GM23338 (cell line): ENCODE data around the gene TJAP1. TPM values are rescaled to one million over a fixed set of nuclear protein-coding genes. Genes with fewer than 3 reads are reported as not detected.
A peak's percentile ranks its signal among the peaks of the same experiment; 100 is the strongest.

Experiments used
- ATAC-seq: fragments of 200-7000 bp; cut with Tn5 transposase; 3 replicates; pipeline ENCODE4 v1.9.1; 2020
- DNase-seq: peaks from one replicate; pipeline ENCODE4 v3.0.0-alpha.2; 2015; ENCODE audit warnings: low spot score
- H2AFZ ChIP-seq: fragments of 200-600 bp; sonication (generic); 2 replicates; pipeline ENCODE4 v1.8.0; 2016; ENCODE audit warnings: antibody characterized with exemption, mild to moderate bottlenecking, moderate library complexity
- H3F3A ChIP-seq: fragments of 200-600 bp; sonication (generic); replicated peaks from 2 replicates; pipeline ENCODE4 v1.8.0; 2017; ENCODE audit warnings: antibody characterized with exemption, mixed run types, low read depth
- H3K27ac ChIP-seq: fragments of 200-600 bp; sonication (generic); 2 replicates; pipeline ENCODE4 v1.6.1; 2016; ENCODE audit warnings: low read depth
- H3K27me3 ChIP-seq: fragments of 200-600 bp; sonication (generic); 2 replicates; pipeline ENCODE4 v1.8.0; 2016; ENCODE audit warnings: mild to moderate bottlenecking, mixed run types, moderate library complexity; ENCODE audit not compliant: insufficient read depth
- H3K36me3 ChIP-seq: fragments of 200-600 bp; sonication (generic); 2 replicates; pipeline ENCODE4 v1.8.0; 2016; ENCODE audit warnings: mild to moderate bottlenecking; ENCODE audit not compliant: insufficient read depth
- H3K4me1 ChIP-seq: fragments of 200-600 bp; sonication (generic); 2 replicates; pipeline ENCODE4 v1.8.0; 2016; ENCODE audit warnings: mild to moderate bottlenecking, moderate library complexity; ENCODE audit not compliant: insufficient read depth
- H3K4me2 ChIP-seq: fragments of 200-600 bp; sonication (generic); 2 replicates; pipeline ENCODE4 v1.7.1; 2017; ENCODE audit warnings: mixed run types
- H3K4me3 ChIP-seq: fragments of 200-600 bp; sonication (generic); 2 replicates; pipeline ENCODE4 v1.6.1; 2016; ENCODE audit warnings: mixed run types
- H3K79me2 ChIP-seq: fragments of 200-600 bp; sonication (generic); replicated peaks from 2 replicates; pipeline ENCODE4 v1.8.0; 2017; ENCODE audit warnings: mild to moderate bottlenecking; ENCODE audit not compliant: insufficient read depth
- H3K9me2 ChIP-seq: fragments of 200-600 bp; sonication (generic); 2 replicates; pipeline ENCODE4 v1.8.0; 2017; ENCODE audit not compliant: insufficient read depth
- H4K20me1 ChIP-seq: fragments of 200-600 bp; sonication (generic); replicated peaks from 2 replicates; pipeline ENCODE4 v1.8.0; 2017; ENCODE audit warnings: mild to moderate bottlenecking; ENCODE audit not compliant: insufficient read depth
- H3K27ac Mint-ChIP-seq: 2 replicates; pipeline ENCODE4 v1.8.0; 2020; ENCODE audit warnings: inconsistent platforms, mild to moderate bottlenecking, moderate library complexity, mixed read lengths
- H3K27me3 Mint-ChIP-seq: 3 replicates; pipeline ENCODE4 v1.8.0; 2022; ENCODE audit warnings: low read depth, mild to moderate bottlenecking, moderate library complexity, mixed read lengths, inconsistent platforms; ENCODE audit not compliant: insufficient read depth, poor library complexity
- H3K36me3 Mint-ChIP-seq: 3 replicates; pipeline ENCODE4 v1.8.0; 2021; ENCODE audit warnings: low read depth, mild to moderate bottlenecking, inconsistent platforms, moderate library complexity, mixed read lengths
- H3K4me1 Mint-ChIP-seq: 3 replicates; pipeline ENCODE4 v1.8.0; 2020; ENCODE audit warnings: mild to moderate bottlenecking, inconsistent platforms, mixed read lengths
- H3K4me3 Mint-ChIP-seq: 3 replicates; pipeline ENCODE4 v1.8.0; 2021; ENCODE audit warnings: moderate library complexity, mild to moderate bottlenecking, inconsistent platforms, mixed read lengths
- H3K9me3 Mint-ChIP-seq: 3 replicates; pipeline ENCODE4 v1.8.0; 2020; ENCODE audit warnings: moderate library complexity, mild to moderate bottlenecking, inconsistent platforms, mixed read lengths
- CREB1 ChIP-seq: fragments of 250-450 bp; sonication (Bioruptor Pico); IDR thresholded peaks from 2 replicates; pipeline ENCODE4 v1.5.0; 2020; ENCODE audit warnings: low read depth, mild to moderate bottlenecking, moderate library complexity
- JUNB ChIP-seq: IDR thresholded peaks from one replicate; pipeline ENCODE4 v1.6.1; 2016; ENCODE audit warnings: antibody characterized with exemption; ENCODE audit not compliant: unreplicated experiment
- POLR2AphosphoS5 ChIP-seq: IDR thresholded peaks from 2 replicates; pipeline ENCODE4 v1.6.1; 2016; ENCODE audit warnings: antibody characterized with exemption, low read depth
- polyA plus RNA-seq: library from polyadenylated mRNA; unstranded; fragments of >200 nt; fragmentation: Nextera tagmentation; extraction: Ambion mirVana; gene quantifications from 2 replicates; pipeline ENCODE4 v1.2.1, GENCODE V29; 2016
- total RNA-seq: library from RNA; depleted of rRNA; stranded (reverse); fragments of >200 nt; shearing (Covaris generic); gene quantifications from 2 replicates; pipeline ENCODE4 v1.2.3, GENCODE V29; 2014
- TF ChIP-seq, protein P1 (sequence below), 2 experiments: fragments of 200-600 bp in 1 of 2; sonication (generic) in 1 of 2; conservative IDR thresholded peaks; 2 replicates each; pipeline versions ENCODE4 v1.5.1 to v1.6.1; 2016 to 2017; ENCODE audit warnings: antibody characterized with exemption in 2 of 2, low read depth in 2 of 2, mild to moderate bottlenecking in 2 of 2, moderate library complexity in 1 of 2
- TF ChIP-seq, protein P2 (sequence below): fragments of 250-450 bp; sonication (Bioruptor Pico); IDR thresholded peaks from 2 replicates; pipeline ENCODE4 v1.5.0; 2020; ENCODE audit warnings: mild to moderate bottlenecking, moderate library complexity
- TF ChIP-seq, protein P3 (sequence below): IDR thresholded peaks from one replicate; pipeline ENCODE4 v1.6.1; 2018; ENCODE audit warnings: antibody characterized with exemption; ENCODE audit not compliant: unreplicated experiment

TJAP1 gene
- total and polyA plus RNA-seq, 2 experiments from 2014 or later = 17.6 to 34.3 TPM

DNA sequence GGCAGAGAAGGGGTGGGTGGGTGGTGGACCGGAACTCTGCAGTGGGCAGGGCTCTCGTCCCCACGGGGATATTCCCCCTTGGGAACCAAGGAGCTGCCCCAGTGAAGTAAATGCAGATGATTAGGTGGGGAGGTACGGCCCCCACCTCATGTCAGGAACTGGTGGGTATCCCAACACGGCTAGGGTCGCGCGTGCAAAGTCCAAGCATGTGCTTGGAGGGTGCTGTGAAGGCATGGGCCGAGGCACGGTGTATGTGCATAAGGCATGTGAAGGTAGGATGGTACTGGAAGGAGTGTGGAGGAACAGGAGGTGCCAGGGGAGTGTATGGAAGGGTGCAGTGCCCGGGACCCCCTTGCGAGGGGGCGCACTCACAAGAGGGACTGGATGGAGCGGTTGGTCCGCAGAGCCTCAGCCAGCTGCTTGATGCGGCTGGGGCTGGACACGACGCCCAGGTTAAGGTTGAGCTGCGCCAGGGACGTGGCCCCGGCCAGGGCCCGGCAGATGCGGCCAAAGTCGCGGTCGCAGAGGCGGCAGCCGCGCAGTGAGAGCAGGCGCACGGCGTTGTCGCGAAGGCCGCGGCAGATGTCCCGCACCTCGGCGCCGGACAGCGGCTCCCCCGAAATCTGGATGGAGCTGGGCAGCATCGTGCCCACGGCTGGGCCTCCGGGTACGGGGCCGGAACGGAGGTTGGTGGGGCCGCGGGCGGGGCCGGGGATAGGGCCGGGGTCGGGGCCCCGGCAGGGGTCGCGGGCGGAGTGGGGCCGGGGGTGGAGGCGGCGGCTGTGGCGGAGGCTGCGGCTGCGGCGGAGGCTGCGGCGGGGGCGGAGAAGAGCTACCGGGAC, 32.0 kb downstream of the TJAP1 start (continued):
- TF ChIP-seq, protein P1, sequence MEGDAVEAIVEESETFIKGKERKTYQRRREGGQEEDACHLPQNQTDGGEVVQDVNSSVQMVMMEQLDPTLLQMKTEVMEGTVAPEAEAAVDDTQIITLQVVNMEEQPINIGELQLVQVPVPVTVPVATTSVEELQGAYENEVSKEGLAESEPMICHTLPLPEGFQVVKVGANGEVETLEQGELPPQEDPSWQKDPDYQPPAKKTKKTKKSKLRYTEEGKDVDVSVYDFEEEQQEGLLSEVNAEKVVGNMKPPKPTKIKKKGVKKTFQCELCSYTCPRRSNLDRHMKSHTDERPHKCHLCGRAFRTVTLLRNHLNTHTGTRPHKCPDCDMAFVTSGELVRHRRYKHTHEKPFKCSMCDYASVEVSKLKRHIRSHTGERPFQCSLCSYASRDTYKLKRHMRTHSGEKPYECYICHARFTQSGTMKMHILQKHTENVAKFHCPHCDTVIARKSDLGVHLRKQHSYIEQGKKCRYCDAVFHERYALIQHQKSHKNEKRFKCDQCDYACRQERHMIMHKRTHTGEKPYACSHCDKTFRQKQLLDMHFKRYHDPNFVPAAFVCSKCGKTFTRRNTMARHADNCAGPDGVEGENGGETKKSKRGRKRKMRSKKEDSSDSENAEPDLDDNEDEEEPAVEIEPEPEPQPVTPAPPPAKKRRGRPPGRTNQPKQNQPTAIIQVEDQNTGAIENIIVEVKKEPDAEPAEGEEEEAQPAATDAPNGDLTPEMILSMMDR (conservative IDR thresholded peaks at IDR 0.05; ENCODE audit: low read depth in 2 of 2) = peak in 1 of 2 experiments; percentile 37; a peak in 3 of 4 replicates

DNA sequence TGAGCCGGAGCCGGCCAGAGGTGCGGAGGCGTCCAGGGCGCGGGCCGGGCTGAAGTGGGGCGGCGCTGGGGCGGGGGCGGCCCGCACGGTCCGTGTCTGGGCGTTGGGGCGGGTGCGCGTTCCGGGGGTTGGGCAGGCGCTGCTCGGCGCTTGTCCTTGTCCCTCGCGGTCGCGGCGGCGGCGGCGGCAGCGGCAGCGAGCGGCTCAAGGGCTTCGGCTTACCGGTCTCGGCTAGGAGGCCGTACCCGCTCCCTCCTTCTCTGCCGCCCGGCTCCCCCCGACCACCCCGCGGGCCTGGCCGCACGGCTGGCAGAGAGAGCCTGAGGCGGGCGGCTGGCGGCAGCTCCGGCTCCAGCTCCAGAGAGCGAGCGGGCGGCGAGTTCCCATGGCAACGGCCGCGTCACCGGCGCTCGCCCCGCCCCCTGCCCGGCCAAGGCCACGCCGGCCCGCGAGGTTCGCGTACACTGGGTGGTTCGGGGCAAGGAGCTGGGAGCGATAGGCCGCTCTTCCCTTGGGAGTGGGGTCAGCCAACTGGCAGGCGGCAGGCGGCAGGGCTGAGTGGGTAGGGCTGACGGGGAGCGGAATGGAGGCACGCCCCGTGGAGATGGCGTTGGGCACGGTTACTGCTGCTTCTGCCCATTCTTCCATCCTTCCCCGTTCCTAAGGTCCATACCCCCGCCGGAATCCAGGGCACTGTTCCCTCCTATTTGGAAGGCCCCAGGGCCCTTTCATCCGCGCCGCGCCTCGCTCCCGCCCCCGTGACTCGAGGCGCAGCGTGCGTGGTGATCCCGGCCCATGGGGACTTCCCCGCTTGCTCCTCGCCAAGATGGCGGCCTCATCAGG, 32.8 kb downstream of the TJAP1 start, which contains the start of gene LRRC73:
Gene LRRC73, minus strand, starts transcription at position 363 of the 843 bp plus-strand sequence. CDS start 561 bp downstream, outside the sequence.
- DNase-seq (peak; percentile 82), ATAC-seq (peak; percentile 67)
- Mint-ChIP-seq H3K27me3 (peaks cover 39% of the 10 kb centered on the region), H3K4me1 (peaks cover 36% of the 10 kb centered on the region), H3K9me3 (peaks cover 3% of the 10 kb centered on the region; the same call in 2 of the 3 replicates), H3K36me3 (peaks cover 40% of the 10 kb centered on the region), H3K27ac (0 out of 2 replicates have a peak within 1 kb of the TSS, but pooled peaks have one; percentile 62), H3K4me3 (peak within 1 kb of the TSS; percentile 79)
- Histone ChIP-seq H3F3A (peaks cover 22% of the 10 kb centered on the region), H3K27me3 (peaks cover 26% of the 10 kb centered on the region), H3K4me1 (peaks cover 12% of the 10 kb centered on the region; the same call in 1 of the 2 replicates), H3K79me2 (peaks cover 10% of the 10 kb centered on the region), H3K27ac (peak within 1 kb of the TSS; percentile 55; the same call in 1 of the 2 replicates), H2AFZ (peak within 1 kb of the TSS; percentile 76), H3K36me3 (peaks cover 22% of the 10 kb centered on the region), H4K20me1 (peaks cover 3% of the 10 kb centered on the region), H3K9me2 (no peaks in the 10 kb centered on the region), H3K4me3 (peak within 1 kb of the TSS; percentile 81), H3K4me2 (peak within 1 kb of the TSS; percentile 95)
- TF ChIP-seq, protein P1 (conservative IDR thresholded peaks at IDR 0.05; ENCODE audit: low read depth in 2 of 2) = no peak
- TF ChIP-seq JUNB (no peak), POLR2AphosphoS5 (no peak; the same call in 1 of the 2 replicates), CREB1 (peak; percentile 88)
- TF ChIP-seq, protein P2, sequence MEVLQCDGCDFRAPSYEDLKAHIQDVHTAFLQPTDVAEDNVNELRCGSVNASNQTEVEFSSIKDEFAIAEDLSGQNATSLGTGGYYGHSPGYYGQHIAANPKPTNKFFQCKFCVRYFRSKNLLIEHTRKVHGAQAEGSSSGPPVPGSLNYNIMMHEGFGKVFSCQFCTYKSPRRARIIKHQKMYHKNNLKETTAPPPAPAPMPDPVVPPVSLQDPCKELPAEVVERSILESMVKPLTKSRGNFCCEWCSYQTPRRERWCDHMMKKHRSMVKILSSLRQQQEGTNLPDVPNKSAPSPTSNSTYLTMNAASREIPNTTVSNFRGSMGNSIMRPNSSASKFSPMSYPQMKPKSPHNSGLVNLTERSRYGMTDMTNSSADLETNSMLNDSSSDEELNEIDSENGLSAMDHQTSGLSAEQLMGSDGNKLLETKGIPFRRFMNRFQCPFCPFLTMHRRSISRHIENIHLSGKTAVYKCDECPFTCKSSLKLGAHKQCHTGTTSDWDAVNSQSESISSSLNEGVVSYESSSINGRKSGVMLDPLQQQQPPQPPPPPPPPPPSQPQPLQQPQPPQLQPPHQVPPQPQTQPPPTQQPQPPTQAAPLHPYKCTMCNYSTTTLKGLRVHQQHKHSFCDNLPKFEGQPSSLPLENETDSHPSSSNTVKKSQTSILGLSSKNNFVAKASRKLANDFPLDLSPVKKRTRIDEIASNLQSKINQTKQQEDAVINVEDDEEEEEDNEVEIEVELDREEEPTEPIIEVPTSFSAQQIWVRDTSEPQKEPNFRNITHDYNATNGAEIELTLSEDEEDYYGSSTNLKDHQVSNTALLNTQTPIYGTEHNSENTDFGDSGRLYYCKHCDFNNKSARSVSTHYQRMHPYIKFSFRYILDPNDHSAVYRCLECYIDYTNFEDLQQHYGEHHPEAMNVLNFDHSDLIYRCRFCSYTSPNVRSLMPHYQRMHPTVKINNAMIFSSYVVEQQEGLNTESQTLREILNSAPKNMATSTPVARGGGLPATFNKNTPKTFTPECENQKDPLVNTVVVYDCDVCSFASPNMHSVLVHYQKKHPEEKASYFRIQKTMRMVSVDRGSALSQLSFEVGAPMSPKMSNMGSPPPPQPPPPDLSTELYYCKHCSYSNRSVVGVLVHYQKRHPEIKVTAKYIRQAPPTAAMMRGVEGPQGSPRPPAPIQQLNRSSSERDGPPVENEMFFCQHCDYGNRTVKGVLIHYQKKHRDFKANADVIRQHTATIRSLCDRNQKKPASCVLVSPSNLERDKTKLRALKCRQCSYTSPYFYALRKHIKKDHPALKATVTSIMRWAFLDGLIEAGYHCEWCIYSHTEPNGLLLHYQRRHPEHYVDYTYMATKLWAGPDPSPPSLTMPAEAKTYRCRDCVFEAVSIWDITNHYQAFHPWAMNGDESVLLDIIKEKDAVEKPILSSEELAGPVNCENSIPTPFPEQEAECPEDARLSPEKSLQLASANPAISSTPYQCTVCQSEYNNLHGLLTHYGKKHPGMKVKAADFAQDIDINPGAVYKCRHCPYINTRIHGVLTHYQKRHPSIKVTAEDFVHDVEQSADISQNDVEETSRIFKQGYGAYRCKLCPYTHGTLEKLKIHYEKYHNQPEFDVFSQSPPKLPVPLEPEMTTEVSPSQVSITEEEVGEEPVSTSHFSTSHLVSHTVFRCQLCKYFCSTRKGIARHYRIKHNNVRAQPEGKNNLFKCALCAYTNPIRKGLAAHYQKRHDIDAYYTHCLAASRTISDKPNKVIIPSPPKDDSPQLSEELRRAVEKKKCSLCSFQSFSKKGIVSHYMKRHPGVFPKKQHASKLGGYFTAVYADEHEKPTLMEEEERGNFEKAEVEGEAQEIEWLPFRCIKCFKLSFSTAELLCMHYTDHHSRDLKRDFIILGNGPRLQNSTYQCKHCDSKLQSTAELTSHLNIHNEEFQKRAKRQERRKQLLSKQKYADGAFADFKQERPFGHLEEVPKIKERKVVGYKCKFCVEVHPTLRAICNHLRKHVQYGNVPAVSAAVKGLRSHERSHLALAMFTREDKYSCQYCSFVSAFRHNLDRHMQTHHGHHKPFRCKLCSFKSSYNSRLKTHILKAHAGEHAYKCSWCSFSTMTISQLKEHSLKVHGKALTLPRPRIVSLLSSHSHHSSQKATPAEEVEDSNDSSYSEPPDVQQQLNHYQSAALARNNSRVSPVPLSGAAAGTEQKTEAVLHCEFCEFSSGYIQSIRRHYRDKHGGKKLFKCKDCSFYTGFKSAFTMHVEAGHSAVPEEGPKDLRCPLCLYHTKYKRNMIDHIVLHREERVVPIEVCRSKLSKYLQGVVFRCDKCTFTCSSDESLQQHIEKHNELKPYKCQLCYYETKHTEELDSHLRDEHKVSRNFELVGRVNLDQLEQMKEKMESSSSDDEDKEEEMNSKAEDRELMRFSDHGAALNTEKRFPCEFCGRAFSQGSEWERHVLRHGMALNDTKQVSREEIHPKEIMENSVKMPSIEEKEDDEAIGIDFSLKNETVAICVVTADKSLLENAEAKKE (CRISPR knock-in tag) = no peak
- TF ChIP-seq, protein P3, sequence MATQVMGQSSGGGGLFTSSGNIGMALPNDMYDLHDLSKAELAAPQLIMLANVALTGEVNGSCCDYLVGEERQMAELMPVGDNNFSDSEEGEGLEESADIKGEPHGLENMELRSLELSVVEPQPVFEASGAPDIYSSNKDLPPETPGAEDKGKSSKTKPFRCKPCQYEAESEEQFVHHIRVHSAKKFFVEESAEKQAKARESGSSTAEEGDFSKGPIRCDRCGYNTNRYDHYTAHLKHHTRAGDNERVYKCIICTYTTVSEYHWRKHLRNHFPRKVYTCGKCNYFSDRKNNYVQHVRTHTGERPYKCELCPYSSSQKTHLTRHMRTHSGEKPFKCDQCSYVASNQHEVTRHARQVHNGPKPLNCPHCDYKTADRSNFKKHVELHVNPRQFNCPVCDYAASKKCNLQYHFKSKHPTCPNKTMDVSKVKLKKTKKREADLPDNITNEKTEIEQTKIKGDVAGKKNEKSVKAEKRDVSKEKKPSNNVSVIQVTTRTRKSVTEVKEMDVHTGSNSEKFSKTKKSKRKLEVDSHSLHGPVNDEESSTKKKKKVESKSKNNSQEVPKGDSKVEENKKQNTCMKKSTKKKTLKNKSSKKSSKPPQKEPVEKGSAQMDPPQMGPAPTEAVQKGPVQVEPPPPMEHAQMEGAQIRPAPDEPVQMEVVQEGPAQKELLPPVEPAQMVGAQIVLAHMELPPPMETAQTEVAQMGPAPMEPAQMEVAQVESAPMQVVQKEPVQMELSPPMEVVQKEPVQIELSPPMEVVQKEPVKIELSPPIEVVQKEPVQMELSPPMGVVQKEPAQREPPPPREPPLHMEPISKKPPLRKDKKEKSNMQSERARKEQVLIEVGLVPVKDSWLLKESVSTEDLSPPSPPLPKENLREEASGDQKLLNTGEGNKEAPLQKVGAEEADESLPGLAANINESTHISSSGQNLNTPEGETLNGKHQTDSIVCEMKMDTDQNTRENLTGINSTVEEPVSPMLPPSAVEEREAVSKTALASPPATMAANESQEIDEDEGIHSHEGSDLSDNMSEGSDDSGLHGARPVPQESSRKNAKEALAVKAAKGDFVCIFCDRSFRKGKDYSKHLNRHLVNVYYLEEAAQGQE = no peak
